ENCODE data around the gene BNIP3.

The BNIP3 gene

GRCh38 chr10:131975796-131976195, 5.9 kb downstream of the BNIP3 start:
- DNase-seq (ENCODE audit: extremely low read depth, insufficient read length), result no peak
- H3K36me3 ChIP-seq (ENCODE audit: control insufficient read depth, insufficient read depth, low read length), result peaks cover 8% of the 10 kb centered on the region

GRCh38 chr10:131975003-131975402, 6.7 kb downstream of the BNIP3 start:
- no peak for DNase-seq (ENCODE audit: extremely low read depth, insufficient read length)
- H3K36me3 ChIP-seq (ENCODE audit: control insufficient read depth, insufficient read depth, low read length), result peaks cover 15% of the 10 kb centered on the region
- H3K4me3 ChIP-seq (replicated peaks; ENCODE audit: low read depth, low read length), result no peak overlapping the region
- H3K27me3 ChIP-seq (replicated peaks; ENCODE audit: control insufficient read depth, insufficient read depth, low read length), result no peaks in the 10 kb centered on the region
- TF ChIP-seq, protein P1, sequence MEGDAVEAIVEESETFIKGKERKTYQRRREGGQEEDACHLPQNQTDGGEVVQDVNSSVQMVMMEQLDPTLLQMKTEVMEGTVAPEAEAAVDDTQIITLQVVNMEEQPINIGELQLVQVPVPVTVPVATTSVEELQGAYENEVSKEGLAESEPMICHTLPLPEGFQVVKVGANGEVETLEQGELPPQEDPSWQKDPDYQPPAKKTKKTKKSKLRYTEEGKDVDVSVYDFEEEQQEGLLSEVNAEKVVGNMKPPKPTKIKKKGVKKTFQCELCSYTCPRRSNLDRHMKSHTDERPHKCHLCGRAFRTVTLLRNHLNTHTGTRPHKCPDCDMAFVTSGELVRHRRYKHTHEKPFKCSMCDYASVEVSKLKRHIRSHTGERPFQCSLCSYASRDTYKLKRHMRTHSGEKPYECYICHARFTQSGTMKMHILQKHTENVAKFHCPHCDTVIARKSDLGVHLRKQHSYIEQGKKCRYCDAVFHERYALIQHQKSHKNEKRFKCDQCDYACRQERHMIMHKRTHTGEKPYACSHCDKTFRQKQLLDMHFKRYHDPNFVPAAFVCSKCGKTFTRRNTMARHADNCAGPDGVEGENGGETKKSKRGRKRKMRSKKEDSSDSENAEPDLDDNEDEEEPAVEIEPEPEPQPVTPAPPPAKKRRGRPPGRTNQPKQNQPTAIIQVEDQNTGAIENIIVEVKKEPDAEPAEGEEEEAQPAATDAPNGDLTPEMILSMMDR (IDR thresholded peaks at IDR 0.05; ENCODE audit: insufficient read depth, low read length, poor library complexity, severe bottlenecking), result no peak

More at GRCh38 chr10:131975796-131976195, 5.9 kb downstream of the BNIP3 start:
- no peak overlapping the region for H3K4me3 ChIP-seq (replicated peaks; ENCODE audit: low read depth, low read length)
- TF ChIP-seq, protein P1 (IDR thresholded peaks at IDR 0.05; ENCODE audit: insufficient read depth, low read length, poor library complexity, severe bottlenecking), result no peak
- H3K27me3 ChIP-seq (replicated peaks; ENCODE audit: control insufficient read depth, insufficient read depth, low read length), result no peaks in the 10 kb centered on the region

DNA sequence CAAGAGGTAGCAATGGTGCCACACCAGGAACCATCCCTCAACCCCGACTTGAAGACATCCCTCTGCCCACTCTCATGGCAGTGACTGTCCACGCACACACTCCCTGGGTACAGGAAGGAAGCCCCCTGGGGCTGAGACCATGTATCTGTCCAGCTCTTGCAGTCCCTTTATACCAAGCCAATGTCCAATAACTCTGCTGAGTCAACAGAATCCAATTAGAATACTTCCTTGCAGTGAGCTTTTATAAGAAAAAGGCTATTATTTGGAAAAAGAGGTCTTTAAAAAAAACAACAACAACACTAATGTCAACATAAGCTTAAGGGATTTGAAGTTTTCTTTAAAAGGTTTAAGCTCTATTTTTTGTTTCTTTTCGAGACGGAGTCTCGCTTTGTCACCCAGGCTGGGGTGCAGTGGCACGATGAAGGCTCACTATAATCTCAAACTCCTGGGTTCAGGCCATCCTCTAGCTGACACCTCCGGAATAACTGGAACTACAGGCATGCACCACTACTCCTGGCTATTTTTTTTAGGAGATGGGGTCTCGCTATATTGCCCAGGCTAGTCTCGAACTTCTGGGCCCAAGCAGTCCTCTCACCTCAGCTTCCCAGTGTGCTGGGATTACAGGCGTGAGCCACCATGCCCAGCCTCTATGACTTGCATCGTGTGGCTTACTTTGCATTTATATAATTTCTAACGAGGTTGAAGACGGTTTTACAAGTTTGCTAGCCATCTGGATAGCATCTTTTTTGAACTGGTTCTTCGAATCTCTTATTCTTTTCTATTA, 7.5 kb downstream of the BNIP3 start:
- Histone ChIP-seq H3K4me3 (replicated peaks; ENCODE audit: low read depth, low read length) (no peak overlapping the region), H3K27me3 (replicated peaks; ENCODE audit: control insufficient read depth, insufficient read depth, low read length) (no peaks in the 10 kb centered on the region), H3K36me3 (ENCODE audit: control insufficient read depth, insufficient read depth, low read length) (peaks cover 19% of the 10 kb centered on the region)
- no peak for DNase-seq (ENCODE audit: extremely low read depth, insufficient read length)
- TF ChIP-seq, protein P1 (IDR thresholded peaks at IDR 0.05; ENCODE audit: insufficient read depth, low read length, poor library complexity, severe bottlenecking), result no peak

DNA sequence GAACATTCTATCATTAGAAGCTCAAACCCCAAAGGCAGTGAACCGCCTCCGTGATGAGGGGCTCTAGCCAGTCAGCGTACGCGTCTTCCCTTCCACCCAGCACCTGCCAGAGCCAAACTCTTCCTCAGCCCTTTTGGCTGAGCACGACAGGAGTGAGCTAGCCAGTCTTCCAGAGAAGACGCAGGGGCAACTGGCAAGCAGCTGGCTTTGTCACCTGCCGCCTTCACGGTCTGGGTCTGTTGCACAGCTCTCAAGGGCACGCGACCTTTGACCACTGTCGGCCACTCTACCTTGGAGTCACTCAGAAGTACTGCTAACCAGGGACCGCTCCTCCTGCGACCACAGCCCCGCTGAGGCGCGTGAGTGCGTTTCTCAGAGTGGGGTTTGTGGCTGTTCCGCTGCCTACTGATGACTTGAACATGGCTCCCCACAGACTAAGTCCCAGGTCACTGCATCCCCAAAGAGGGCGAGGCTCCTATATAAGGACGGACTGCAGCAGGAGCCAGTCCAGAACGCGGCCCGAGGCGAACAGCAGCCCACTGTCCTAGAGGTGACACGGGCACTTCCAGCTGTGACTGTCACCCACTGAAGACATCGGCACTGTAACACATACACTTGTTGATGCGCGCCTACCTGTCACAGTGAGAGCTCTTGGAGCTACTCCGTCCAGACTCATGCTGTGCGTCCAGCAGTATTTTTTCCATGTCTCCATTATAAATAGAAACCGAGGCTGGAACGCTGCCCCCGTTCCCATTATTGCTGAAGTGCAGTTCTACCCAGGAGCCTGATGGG, 8.4 kb downstream of the BNIP3 start:
- DNase-seq (ENCODE audit: extremely low read depth, insufficient read length), result no peak
- H3K36me3 ChIP-seq (ENCODE audit: control insufficient read depth, insufficient read depth, low read length), result peaks cover 25% of the 10 kb centered on the region
- no peak overlapping the region for H3K4me3 ChIP-seq (replicated peaks; ENCODE audit: low read depth, low read length)
- H3K27me3 ChIP-seq (replicated peaks; ENCODE audit: control insufficient read depth, insufficient read depth, low read length), result no peaks in the 10 kb centered on the region
- TF ChIP-seq, protein P1 (IDR thresholded peaks at IDR 0.05; ENCODE audit: insufficient read depth, low read length, poor library complexity, severe bottlenecking), result no peak

- TF ChIP-seq, protein P1 (IDR thresholded peaks at IDR 0.05; ENCODE audit: insufficient read depth, low read length, poor library complexity, severe bottlenecking), result no peak
- H3K36me3 ChIP-seq (ENCODE audit: control insufficient read depth, insufficient read depth, low read length), result peaks cover 25% of the 10 kb centered on the region
- no peak for DNase-seq (ENCODE audit: extremely low read depth, insufficient read length)
- H3K4me3 ChIP-seq (replicated peaks; ENCODE audit: low read depth, low read length), result no peak overlapping the region
- no peaks in the 10 kb centered on the region for H3K27me3 ChIP-seq (replicated peaks; ENCODE audit: control insufficient read depth, insufficient read depth, low read length)
Measured at GRCh38 chr10:131972474-131973071, 9.2 kb downstream of the BNIP3 start.

Data from GM06990 (cell line).